ENCODE data around the gene SLPI.

GRCh38 chr20:45303586-45304463 lies 49.5 kb upstream of the SLPI start:
- TF ChIP-seq, protein P1, sequence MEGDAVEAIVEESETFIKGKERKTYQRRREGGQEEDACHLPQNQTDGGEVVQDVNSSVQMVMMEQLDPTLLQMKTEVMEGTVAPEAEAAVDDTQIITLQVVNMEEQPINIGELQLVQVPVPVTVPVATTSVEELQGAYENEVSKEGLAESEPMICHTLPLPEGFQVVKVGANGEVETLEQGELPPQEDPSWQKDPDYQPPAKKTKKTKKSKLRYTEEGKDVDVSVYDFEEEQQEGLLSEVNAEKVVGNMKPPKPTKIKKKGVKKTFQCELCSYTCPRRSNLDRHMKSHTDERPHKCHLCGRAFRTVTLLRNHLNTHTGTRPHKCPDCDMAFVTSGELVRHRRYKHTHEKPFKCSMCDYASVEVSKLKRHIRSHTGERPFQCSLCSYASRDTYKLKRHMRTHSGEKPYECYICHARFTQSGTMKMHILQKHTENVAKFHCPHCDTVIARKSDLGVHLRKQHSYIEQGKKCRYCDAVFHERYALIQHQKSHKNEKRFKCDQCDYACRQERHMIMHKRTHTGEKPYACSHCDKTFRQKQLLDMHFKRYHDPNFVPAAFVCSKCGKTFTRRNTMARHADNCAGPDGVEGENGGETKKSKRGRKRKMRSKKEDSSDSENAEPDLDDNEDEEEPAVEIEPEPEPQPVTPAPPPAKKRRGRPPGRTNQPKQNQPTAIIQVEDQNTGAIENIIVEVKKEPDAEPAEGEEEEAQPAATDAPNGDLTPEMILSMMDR (IDR thresholded peaks at IDR 0.05 in 8 of 11, conservative IDR thresholded peaks at IDR 0.05 in 3 of 11), result no peak
- TF ChIP-seq POLR2A (IDR thresholded peaks at IDR 0.05), result no peak

Data from spleen (tissue), 7 donors.